Neural cell (in vitro differentiated cells): ENCODE results near the gene EPAS1. TPM values are rescaled to one million over a fixed set of nuclear protein-coding genes. Genes with fewer than 3 reads are reported as not detected.

Source experiments
- H2AFZ ChIP-seq: fragments of 200-600, 300-800 bp; sonication (generic), shearing (Covaris generic); 2 replicates; pipeline ENCODE4 v1.6.0; 2014; ENCODE audit warnings: low read depth, mild to moderate bottlenecking, antibody characterized with exemption, low read length, moderate library complexity
- H3F3A ChIP-seq: fragments of 200-600 bp; shearing (Covaris generic); 2 replicates; pipeline ENCODE4 v1.6.1; 2016; ENCODE audit warnings: mild to moderate bottlenecking, moderate library complexity, mixed read lengths, antibody characterized with exemption, low read length; ENCODE audit not compliant: insufficient read depth, poor library complexity, severe bottlenecking
- H3K27ac ChIP-seq: fragments of 200-600, 300-800 bp; sonication (generic), shearing (Covaris generic); 2 replicates; pipeline ENCODE4 v1.5.1; 2014; ENCODE audit warnings: mild to moderate bottlenecking, low read length, moderate library complexity
- H3K27me3 ChIP-seq: fragments of 300-800, 200-600 bp; sonication (generic), shearing (Covaris generic); 2 replicates; pipeline ENCODE4 v1.6.0; 2014; ENCODE audit warnings: mild to moderate bottlenecking, low read depth, low read length, moderate library complexity; ENCODE audit not compliant: insufficient read depth
- H3K36me3 ChIP-seq: fragments of 300-800, 200-600 bp; sonication (generic), shearing (Covaris generic); 2 replicates; pipeline ENCODE4 v1.5.1; 2014; ENCODE audit warnings: mild to moderate bottlenecking, antibody characterized with exemption, low read length, moderate library complexity; ENCODE audit not compliant: insufficient read depth
- H3K4me2 ChIP-seq: fragments of 300-800, 200-600 bp; sonication (generic), shearing (Covaris generic); 2 replicates; pipeline ENCODE4 v1.6.0; 2014; ENCODE audit warnings: mild to moderate bottlenecking, low read length
- H3K4me3 ChIP-seq: fragments of 300-800, 200-600 bp; sonication (generic), shearing (Covaris generic); 2 replicates; pipeline ENCODE4 v1.5.1; 2014; ENCODE audit warnings: mild to moderate bottlenecking, low read length, moderate library complexity
- H3K79me2 ChIP-seq: fragments of 200-600 bp; shearing (Covaris generic); replicated peaks from 2 replicates; pipeline ENCODE4 v1.6.0; 2014; ENCODE audit warnings: mild to moderate bottlenecking, low read length, moderate library complexity; ENCODE audit not compliant: insufficient read depth
- H3K9ac ChIP-seq: fragments of 300-800, 200-600 bp; sonication (generic), shearing (Covaris generic); 2 replicates; pipeline ENCODE4 v1.6.1; 2016; ENCODE audit warnings: mild to moderate bottlenecking, low read length, mixed read lengths
- H3K9me2 ChIP-seq: fragments of 200-600 bp; shearing (Covaris generic); 2 replicates; pipeline ENCODE4 v1.6.1; 2016; ENCODE audit warnings: mild to moderate bottlenecking, low read length, mixed read lengths; ENCODE audit not compliant: insufficient read depth
- H3K9me3 ChIP-seq: fragments of 200-600, 300-800 bp; sonication (generic), shearing (Covaris generic); 2 replicates; pipeline ENCODE4 v1.6.1; 2016; ENCODE audit warnings: mild to moderate bottlenecking, mixed run types, low read length, moderate library complexity, mixed read lengths
- H4K20me1 ChIP-seq: fragments of 200-600 bp; shearing (Covaris generic); 2 replicates; pipeline ENCODE4 v1.6.1; 2016; ENCODE audit warnings: mild to moderate bottlenecking, mixed run types; ENCODE audit not compliant: insufficient read depth
- CTCF ChIP-seq: fragments of 450-650 bp; IDR thresholded peaks from 2 replicates; pipeline ENCODE4 v1.5.1; 2014; ENCODE audit warnings: antibody characterized with exemption, mild to moderate bottlenecking, moderate library complexity; ENCODE audit not compliant: poor library complexity, severe bottlenecking
- EP300 ChIP-seq: fragments of 450-650 bp; conservative IDR thresholded peaks from 2 replicates; pipeline ENCODE4 v1.6.1; 2014; ENCODE audit warnings: antibody characterized with exemption, mild to moderate bottlenecking, moderate library complexity; ENCODE audit not compliant: poor library complexity, severe bottlenecking
- EZH2 ChIP-seq: fragments of 200-600, 300-800 bp; shearing (Covaris generic), sonication (generic); IDR thresholded peaks from 2 replicates; pipeline ENCODE4 v1.6.1; 2014; ENCODE audit warnings: antibody characterized with exemption, low read length, borderline replicate concordance, mild to moderate bottlenecking; ENCODE audit not compliant: insufficient read depth, poor library complexity, severe bottlenecking
- MXI1 ChIP-seq: fragments of 450-650 bp; conservative IDR thresholded peaks from 2 replicates; pipeline ENCODE4 v1.6.1; 2014; ENCODE audit warnings: antibody characterized with exemption, mild to moderate bottlenecking; ENCODE audit not compliant: poor library complexity, severe bottlenecking
- POLR2AphosphoS5 ChIP-seq: IDR thresholded peaks from 2 replicates; pipeline ENCODE4 v1.6.1; 2012
- RAD21 ChIP-seq: fragments of 450-650 bp; conservative IDR thresholded peaks from 2 replicates; pipeline ENCODE4 v1.6.1; 2014; ENCODE audit warnings: antibody characterized with exemption, mild to moderate bottlenecking, moderate library complexity
- SMC3 ChIP-seq: fragments of 450-650 bp; conservative IDR thresholded peaks from 2 replicates; pipeline ENCODE4 v1.6.1; 2014; ENCODE audit warnings: antibody characterized with exemption, mild to moderate bottlenecking, moderate library complexity; ENCODE audit not compliant: poor library complexity
- TAF1 ChIP-seq: IDR thresholded peaks from 2 replicates; pipeline ENCODE4 v1.6.1; 2012; ENCODE audit warnings: low read depth
- polyA plus RNA-seq: library from polyadenylated mRNA; depleted of rRNA; stranded (reverse); fragments of >200 nt; gene quantifications from 2 replicates; pipeline ENCODE4 v1.2.3, GENCODE V29; 2014
- TF ChIP-seq, protein P1 (sequence below): IDR thresholded peaks from 2 replicates; pipeline ENCODE4 v1.6.1; 2012; ENCODE audit warnings: borderline replicate concordance

The EPAS1 gene
- polyA plus RNA-seq, 1 donor from 2014 or later: not detected

DNA sequence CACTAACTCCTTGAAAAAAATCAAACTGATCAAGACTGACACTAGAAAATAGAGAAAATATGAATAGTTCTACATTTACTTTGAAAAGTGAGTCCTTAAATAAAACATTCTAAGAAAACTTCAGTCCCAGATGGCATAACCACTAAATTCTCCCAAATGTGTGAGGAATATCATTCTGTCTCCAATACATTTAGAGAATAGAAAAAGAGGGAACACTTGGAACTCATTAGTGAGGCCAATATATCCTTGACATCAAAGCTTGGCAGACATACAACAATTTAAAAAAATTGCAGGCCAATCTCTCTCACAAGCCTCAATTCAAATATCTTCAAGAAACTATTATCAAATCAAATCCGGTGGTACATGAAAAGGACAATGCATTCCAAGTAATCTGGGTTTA lies 102.8 kb downstream of the EPAS1 start:
- Histone ChIP-seq H3K79me2 (no peaks in the 10 kb centered on the region), H3K27me3 (no peaks in the 10 kb centered on the region), H3K9ac (no peak overlapping the region), H3K36me3 (no peaks in the 10 kb centered on the region), H3F3A (no peaks in the 10 kb centered on the region), H3K9me2 (no peaks in the 10 kb centered on the region), H3K4me2 (no peak overlapping the region), H3K9me3 (no peaks in the 10 kb centered on the region), H3K27ac (no peak overlapping the region), H2AFZ (no peak overlapping the region), H4K20me1 (no peaks in the 10 kb centered on the region), H3K4me3 (no peak overlapping the region)
- no peak for TF ChIP-seq EZH2
- no peak for TF ChIP-seq EP300
- TF ChIP-seq CTCF: no peak
- TF ChIP-seq TAF1: no peak
- TF ChIP-seq RAD21: no peak
- TF ChIP-seq POLR2AphosphoS5: no peak

- Histone ChIP-seq H3K27ac (no peak overlapping the region), H4K20me1 (no peaks in the 10 kb centered on the region), H3K9ac (no peak overlapping the region), H3K36me3 (no peaks in the 10 kb centered on the region), H3K4me2 (no peak overlapping the region), H3F3A (no peaks in the 10 kb centered on the region), H3K27me3 (no peaks in the 10 kb centered on the region), H2AFZ (no peak overlapping the region), H3K9me2 (no peaks in the 10 kb centered on the region), H3K4me3 (no peak overlapping the region), H3K79me2 (no peaks in the 10 kb centered on the region), H3K9me3 (no peaks in the 10 kb centered on the region)
- no peak for TF ChIP-seq RAD21
- TF ChIP-seq EP300: no peak
- no peak for TF ChIP-seq CTCF
- no peak for TF ChIP-seq SMC3
- TF ChIP-seq POLR2AphosphoS5: no peak
- no peak for TF ChIP-seq EZH2
- TF ChIP-seq, protein P1, sequence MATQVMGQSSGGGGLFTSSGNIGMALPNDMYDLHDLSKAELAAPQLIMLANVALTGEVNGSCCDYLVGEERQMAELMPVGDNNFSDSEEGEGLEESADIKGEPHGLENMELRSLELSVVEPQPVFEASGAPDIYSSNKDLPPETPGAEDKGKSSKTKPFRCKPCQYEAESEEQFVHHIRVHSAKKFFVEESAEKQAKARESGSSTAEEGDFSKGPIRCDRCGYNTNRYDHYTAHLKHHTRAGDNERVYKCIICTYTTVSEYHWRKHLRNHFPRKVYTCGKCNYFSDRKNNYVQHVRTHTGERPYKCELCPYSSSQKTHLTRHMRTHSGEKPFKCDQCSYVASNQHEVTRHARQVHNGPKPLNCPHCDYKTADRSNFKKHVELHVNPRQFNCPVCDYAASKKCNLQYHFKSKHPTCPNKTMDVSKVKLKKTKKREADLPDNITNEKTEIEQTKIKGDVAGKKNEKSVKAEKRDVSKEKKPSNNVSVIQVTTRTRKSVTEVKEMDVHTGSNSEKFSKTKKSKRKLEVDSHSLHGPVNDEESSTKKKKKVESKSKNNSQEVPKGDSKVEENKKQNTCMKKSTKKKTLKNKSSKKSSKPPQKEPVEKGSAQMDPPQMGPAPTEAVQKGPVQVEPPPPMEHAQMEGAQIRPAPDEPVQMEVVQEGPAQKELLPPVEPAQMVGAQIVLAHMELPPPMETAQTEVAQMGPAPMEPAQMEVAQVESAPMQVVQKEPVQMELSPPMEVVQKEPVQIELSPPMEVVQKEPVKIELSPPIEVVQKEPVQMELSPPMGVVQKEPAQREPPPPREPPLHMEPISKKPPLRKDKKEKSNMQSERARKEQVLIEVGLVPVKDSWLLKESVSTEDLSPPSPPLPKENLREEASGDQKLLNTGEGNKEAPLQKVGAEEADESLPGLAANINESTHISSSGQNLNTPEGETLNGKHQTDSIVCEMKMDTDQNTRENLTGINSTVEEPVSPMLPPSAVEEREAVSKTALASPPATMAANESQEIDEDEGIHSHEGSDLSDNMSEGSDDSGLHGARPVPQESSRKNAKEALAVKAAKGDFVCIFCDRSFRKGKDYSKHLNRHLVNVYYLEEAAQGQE: no peak
- no peak for TF ChIP-seq MXI1
- TF ChIP-seq TAF1: no peak
Measured at GRCh38 chr2:46402874-46403273, 105.7 kb downstream of the EPAS1 start.
